Right lung (tissue), 5 donors: ENCODE results near the gene NKAIN2. TPM values are rescaled to one million over a fixed set of nuclear protein-coding genes. Genes with fewer than 3 reads are reported as not detected.

Experiments
- DNase-seq, 2 donors: peaks; one replicate each; pipeline ENCODE4 v3.0.0-alpha.2; 2013
- polyA plus RNA-seq, 5 donors: library from polyadenylated mRNA; unstranded; fragments of 120-200 nt; gene quantifications; one replicate each; pipeline versions ENCODE4 v1.2.1 to v1.2.3, GENCODE V29; 2013; ENCODE audit warnings: inconsistent platforms in 1 of 5, low replicate concordance in 1 of 5; ENCODE audit not compliant: insufficient read length in 5 of 5, insufficient read depth in 1 of 5

Gene NKAIN2
- polyA plus RNA-seq, 5 donors, result 8.1 to 27.3 (median 18.8) TPM

DNA sequence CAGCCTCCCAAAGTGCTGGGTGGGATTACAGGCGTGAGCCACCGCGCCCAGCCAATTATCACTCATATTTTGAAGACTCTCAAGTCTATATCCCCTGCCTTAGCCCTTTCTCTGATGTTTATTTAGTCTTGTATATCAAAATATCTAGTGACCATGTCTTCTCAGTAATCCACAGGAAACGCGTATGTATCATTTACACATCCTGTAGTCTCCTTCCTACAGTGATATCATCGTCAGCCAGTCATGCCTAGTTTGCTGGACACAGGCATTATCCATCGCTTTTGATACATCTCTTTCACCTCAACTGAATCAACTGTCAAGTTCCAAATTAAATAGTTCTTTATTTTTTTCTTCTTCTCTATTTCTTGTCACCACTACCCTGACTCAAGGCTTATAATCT, 223.7 kb downstream of the NKAIN2 start:
- no peak for DNase-seq

DNA sequence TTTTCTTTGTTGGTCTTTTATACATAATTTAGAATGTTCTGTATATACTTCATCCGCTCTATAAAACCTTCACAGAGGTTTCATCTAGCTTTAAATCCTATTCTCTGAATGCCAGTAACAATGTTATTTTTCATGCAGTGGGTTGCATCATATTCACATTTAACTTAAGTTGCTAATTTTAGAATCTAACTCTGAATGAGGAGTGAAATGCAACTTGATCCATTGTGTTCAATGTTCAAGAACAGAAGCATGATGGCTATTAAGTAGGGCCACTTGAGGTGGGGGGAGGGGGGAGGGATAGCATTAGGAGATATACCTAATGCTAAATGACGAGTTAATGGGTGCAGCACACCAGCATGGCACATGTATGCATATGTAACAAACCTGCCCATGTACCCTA, 224.5 kb downstream of the NKAIN2 start:
- DNase-seq, result no peak

DNA sequence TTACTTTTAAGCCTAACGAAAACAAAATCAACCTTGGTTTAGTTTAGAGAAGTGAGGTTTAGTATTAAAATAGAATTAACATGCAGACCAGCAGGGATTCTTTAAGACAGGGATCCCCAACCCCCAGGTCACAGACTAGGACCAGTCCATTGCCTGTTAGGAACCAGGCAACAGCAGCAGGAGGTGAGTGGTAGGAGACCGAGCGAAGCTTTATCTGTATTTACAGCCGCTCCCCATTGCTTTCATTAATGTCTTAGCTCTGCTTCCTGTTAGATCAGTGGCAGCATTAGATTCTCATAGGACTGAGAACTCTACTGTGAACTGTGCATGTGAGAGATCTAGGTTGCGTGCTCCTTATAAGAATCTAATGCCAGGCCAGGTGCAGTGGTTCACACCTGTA, 225.9 kb downstream of the NKAIN2 start:
- DNase-seq, result no peak

DNA sequence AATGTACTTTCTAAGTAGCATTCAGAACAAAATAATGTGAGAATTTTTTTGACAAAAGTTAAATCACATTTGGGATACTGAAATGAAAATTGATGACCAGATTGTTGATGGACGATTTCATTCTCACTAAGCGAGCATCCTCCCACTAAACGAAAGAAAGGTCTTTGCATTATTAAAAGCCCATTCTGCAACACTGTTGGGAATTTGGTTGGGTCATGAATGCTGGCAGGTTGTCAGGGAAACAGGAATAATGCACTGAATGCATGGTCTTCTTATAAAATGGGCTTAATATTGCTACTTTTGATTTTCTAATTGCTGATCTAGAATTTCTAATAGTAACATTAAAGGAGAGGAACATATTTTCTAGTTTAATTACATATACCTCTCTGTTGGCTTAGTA, 229.8 kb downstream of the NKAIN2 start:
- no peak for DNase-seq

DNA sequence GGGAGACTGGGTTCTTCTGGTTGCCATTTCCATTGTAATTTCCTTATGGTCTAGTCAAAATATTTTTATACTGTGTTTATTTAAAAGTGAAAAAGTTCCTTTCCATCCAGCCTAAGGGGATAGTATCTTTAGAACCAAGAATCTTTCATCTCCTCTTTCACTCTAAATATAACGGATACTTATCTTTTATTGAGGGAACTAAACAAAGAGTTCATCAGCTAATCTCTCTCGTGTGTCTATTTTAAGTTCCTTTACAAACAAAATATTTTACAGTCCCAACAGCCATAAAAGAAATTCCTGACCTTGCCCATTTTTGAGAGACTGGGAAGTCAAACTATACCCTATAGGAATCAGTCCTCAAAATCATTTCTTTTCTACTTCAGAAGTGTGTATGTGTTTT, 232.7 kb downstream of the NKAIN2 start:
- DNase-seq, result no peak

DNA sequence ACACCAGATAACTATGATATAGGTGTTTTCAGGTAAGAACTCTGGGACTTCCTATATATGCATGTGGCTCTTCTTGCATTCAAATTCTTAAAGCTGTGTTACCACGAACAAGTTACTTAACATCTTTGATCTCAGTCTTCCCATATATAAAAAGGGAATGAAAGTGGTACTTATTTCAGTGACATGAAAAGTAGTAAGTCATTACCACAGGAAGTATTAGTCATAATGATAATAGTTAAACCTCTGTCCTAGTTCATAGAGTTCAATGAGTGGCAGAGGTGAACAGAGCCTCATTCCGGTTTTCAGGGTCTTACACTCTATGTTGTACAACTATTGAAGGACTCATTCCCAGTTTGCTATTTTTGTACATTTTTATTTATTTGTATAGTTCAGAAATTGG, 237.0 kb downstream of the NKAIN2 start:
- no peak for DNase-seq

DNA sequence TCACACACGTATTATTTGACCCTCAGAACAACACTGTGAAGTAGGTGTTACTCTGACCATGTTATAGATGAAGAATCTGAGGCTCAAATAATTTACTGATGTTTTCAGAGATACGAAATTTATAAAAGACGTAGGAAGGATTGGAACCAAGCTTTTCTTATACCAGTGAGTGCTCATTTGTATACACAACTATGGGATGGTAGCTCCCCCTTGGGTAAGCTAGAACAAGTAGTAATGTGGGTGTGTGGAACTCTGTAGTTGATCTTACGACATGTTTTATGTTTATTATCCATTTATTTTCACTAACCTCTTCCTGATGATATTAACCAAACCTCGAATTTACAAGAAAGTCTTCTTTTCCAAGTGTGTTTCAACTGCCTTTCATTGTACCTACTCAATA, 248.5 kb downstream of the NKAIN2 start:
- DNase-seq, result no peak

DNA sequence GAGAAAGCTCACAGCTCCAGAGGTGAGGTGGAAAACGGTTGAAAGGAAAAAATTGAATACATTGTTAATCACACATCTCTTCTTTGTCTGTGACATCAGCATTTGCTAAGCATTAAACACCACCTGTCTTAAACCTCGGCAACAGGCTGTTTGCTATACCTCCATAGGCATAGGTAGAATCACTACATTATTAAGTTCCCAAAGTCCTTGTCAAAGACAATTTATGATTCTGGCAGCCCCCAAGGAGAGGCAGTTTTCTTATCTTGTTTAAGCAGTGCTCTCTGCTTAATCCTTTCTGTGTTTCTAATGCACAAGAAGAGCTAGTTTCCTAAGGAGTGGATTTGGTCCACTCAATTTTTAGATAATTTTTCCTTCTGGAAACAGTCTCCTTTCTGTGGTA, 249.7 kb downstream of the NKAIN2 start:
- DNase-seq, result no peak

DNA sequence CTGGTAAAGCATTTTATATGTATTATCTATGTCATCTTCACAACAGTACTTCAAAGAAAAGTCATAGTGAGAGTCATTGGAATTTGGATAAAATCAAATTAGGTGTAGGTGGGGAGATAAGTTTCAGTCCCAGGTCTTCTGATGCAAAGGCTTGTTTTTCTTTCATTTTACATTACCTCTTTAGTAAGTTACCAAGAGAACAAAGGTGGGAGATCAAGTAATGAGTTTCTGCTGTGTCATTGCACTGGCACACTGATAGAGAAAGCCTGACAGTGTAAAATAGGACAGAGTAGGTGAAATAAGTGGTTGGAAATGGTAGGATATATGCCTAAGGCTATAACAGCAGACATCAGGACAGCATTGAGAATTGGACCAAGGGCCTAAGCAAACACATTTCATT, 250.4 kb downstream of the NKAIN2 start:
- DNase-seq, result no peak

DNA sequence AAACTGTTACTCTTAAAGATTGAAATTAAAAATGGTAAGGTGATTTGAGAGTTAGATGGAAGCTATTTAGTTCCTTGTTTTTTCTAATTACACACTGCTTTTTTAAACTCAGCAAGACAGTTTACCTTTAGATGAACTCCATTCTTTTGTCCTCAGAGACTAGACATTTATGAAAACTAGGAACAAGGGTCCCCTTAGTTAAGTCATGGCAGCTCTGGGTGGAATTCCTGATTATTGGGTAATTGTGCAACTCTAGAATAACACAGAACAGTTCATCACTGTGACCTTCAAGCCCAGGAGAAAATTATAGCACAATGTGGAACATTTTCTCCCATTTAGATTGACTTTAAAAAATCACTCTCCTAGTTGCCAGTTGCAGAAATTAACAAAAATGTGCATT, 251.7 kb downstream of the NKAIN2 start:
- no peak for DNase-seq

DNA sequence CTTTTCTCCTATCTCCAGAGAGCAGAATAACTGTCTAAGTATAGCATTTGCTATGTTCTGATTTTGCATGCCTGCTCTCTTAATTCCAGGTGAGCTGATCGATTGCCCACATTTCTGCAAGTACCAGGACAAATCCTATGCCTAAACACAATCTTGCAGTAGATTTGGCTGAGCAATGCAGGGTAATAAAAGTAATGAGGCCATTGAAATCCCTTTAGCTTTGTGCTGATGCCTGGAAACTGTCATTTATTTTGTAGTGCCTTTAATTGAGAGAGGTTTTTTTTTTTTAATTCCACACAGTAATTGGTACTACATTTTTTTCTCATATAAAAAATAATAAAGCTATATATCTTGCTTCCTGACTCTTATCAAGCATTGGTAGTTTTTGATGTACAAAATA, 252.3 kb downstream of the NKAIN2 start:
- DNase-seq, result no peak

DNA sequence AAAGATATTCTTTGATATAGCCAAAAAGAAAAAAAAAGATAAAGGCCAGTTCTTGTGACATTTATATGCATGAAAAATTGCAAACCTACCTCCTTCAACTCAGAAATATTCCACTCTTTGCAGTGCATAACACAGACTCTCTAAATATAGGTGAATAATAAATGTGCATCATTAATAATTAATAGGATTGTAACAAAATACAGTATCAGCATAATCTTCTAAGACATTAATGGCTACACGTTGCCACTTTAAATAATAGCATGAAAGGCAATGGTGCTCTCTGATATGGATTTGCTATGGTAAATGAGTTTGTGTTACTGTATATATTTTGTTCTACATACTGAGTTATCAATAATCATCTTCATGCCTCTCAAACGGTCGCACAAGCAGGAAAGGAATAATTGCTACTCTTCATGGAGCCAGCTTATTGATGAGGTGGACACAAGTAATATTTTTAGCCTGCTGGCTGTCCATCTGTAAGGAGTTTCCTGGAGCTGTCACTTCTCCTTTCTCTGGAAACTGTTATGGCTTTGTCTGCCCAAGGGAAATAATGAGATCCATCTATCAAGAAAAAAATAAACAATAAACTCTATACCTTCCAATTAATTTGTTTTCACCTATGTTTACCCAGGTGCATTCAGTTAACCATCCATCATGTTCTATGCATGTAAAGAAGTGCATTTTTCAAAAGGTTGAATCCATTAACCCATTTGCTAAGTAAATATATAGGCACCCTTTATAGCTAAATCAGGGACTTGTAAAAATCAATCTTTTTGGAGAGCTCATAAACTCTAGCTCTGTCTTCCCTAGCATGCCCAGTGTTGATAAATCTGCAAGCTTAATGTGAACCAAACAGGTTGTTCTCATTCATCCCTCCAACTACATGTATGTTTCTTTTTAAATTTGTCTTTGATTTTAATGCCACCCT, 253.0 kb downstream of the NKAIN2 start:
- no peak for DNase-seq

DNA sequence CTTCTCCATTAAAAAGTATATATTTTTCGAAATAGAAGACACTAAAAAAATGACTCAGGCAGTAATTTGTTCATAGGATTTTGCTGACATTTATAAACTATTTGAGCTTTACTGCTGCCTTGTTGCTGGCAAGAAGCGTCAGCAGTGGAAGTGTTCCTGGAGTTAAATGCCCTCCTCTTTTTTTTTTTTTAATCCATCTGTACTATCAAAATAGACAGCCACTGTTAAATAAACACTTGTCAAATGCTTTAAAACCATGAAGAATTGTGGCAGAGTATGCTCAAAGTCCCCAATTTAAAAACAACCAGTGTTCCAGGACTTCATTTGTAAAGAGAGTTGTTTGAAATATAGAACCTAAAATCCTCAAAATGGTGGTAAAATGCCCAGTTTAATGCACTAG, 253.8 kb downstream of the NKAIN2 start:
- no peak for DNase-seq

DNA sequence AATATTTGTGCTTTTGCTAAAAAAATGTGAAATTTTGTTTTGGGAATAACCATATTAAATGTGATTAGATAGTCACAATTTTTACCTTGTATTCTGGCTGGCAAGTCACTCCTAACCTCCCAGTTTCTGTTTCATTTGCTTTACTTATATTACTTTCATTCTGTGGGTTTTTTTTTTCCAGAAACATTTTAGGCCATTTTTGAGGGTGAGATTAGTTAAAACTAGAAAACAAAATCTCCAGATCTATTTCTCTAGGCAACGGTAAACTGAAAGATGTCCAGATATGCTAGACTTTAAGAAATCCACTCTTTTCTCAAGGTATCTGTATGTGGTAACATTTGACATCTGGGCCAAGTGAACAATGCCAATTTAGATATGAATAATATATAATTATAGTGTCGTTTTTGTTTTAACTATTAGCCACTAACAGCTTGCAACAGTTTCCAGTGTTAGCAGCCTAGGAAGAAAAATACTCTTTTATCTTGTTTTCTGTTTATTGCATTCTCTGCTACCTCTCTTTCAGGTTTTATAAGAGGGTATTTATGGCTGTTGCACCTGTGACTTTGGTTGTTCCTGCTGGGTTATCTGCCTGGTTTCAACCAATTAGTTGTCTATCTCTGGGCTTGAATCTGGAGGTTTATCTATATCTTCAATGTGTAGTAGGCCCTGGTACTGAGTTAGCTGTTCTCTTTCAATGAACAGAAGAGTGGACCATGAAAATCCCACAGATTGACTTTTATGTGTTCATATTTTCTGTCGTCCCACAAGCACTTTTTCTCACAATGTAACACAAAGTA, 260.9 kb downstream of the NKAIN2 start:
- DNase-seq, result no peak

DNA sequence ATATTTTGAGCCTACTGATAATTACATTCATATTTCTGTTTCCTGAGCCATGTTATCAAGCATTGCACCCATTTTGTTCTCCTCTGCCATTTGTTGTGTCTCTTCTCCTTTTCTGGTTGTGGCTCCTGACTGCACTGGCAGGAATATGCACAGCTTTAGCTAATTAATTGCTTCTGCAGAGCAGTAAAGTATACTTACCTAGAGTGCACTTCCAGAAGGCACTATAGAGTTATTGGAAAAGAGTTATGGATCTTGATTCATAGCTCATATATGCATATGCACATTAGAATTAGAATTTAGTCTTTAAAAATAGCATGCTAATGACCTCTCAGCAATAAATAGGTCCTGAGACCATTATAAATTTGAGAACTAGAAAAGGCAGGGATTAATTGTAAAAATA, 262.6 kb downstream of the NKAIN2 start:
- no peak for DNase-seq

DNA sequence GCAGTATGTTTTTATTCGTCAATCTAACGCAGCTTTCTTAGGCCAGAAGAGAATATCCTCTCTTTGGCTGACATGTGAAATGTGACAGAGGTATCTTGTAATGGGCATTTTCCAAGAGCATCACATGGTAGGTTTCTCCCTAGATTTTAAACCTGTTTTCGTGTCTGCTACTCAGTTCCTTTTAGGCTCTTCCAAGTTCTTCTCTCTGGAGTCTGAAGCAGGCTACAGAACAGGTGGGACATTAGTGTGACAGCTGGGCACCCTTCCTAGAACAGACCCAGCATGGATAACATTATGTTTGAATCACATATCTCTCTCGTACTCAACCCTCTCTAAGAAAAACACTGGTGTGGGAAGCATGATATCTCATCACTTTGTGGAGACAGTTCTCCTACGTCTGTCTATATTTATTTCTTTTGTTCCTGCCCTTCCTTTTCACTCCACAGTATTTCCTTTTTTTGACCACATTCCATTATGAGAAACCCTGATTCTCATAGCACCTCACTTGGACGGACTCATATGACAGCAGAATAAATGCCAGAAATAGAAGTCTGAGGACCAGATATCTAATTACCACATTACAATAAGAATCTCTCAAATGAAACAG, 263.4 kb downstream of the NKAIN2 start:
- DNase-seq, result no peak

DNA sequence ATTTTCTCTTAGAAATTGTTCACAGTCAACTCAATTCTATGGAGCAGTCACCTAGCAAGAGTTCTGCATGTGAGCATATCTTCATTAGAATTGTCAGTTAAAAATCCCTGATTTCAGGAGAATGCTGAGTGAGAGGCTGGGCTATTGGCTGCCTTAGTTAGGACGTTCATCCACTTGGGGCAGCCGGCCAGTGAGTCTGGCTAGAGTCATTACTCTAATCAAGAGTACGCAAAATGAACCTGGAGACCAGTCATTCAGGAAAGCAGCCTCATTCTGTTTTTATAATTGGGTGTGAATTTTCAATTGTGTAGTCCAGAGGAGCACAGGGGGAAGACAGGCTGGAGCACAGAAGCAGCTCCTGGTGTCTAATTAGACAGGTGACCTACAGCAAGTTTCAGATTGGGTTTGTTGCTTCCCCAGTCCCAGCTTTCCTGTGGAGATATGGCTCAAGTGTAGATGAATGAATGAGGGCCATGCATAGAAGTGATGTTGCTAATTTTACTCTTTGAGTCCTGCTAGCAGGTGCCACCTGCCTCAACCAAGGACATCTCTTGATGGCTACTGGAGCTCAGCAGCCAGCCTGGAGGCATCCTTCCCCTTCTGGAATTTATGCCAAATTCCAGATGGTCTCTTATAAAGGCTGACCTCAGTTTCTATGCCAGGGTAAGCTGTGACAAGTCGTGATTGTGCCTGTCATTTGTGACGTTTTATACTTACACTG, 265.7 kb downstream of the NKAIN2 start:
- DNase-seq, result no peak

DNA sequence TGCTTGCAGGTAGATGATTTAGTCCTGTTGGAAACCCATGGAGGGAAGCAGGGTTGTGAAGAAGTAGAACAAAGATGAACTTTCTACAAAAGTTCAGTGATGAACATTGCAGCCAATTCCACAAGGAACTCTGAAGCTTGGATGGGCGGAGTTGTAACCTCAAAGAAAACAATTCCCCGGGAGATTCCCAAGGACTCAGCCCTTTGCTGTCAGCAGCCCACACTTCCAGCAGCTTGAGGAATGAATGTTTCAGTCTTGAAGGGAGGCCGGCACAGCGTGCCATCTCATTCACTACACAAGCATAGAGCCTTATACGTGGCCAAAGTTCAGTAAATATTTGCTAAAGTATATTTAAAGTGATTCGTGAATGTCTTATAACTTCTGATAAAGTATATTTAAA, 269.4 kb downstream of the NKAIN2 start:
- DNase-seq, result peak; percentile 17 to 28

DNA sequence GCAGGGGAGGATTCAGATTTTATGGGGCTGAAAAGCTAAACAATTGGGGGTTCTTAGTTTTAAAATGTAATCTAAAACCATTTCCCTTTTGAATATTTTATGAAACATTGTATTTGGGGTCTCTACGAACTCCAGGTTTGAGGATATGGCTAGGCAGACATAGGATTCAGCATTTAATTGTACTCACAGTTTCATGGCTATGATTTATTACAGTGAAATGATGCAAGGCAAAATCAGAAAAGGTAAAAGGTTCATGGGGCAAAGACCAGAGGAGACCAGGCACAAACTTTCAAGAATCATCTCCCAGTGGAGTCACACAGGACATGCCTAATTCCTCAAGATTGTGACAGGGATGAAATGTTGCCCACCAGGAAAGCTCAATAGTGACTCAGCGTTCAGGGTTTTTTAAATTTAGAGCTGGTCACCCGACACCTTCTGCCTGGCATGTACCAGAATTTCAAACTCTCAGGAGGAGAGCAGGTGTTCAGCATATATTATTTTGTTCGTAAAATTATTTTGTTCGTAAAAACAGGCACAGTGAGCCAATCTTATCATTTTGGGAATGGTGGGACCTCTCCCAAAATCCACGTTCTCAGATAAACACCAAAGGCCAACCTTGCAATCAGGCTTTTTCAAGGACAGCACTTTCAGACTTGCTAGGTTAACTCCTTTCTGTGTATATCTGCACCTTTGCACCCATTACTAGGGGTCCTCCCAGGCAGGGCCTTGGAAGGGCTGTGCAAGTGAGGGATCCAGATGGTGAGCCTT, 270.3 kb downstream of the NKAIN2 start:
- DNase-seq, result no peak

DNA sequence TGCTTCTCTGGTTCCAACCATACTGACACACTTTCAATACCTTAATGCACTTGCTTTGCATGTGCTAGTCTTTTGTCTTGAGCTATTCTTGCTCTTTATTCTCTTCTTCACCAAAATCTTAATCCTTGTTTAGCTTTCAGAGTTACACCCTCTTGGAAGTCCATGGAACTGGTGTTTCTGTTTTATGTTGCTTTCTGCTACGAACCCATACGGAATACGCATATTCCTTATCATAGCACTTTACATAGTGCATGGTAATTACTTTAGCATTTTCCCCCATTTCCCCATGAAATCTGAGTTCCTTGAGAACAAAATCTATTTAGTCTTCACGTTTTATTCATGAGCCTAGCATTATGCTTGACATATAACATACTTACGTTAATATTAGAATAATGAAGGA, 270.9 kb downstream of the NKAIN2 start:
- no peak for DNase-seq

DNA sequence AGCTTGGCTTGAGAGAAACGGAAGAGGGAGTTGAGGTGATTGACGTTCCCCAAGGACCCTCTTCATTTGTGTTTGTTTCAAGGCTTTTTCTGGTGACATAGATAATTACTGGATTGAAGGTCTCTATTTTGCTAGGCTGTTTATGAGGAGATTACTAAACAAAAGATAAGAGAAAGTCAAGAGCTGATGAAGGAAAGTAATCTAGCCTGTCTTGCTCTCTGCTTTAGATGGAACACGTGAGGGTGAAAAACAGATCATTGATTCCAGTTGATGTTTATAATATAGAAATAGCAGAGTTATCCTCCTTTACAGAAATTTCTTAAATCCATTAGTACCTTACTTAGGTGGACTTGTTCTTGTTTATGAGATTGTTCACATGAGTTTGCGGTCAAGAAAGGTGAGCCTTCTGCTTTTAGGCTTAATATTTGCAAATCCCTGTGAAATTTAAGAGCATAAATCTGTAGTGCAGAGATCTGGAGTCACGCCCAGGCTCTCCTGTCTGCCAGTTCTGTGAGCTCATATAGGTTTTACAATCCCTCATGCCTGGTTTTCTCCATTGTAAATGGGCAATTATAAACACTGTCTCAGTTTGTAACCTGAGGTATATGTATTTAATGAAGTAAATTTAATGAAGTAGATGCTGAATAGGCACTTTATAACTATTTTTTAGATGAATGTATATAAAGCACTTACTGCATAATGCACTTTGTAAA, 272.8 kb downstream of the NKAIN2 start:
- DNase-seq, result no peak
